ENCODE measurements around the gene KRTAP16-1. TPM values are rescaled to one million over a fixed set of nuclear protein-coding genes. Genes with fewer than 3 reads are reported as not detected.
A peak's percentile ranks its signal among the peaks of the same experiment; 100 is the strongest.

The KRTAP16-1 gene
- total RNA-seq, 1 donor from 2014 or later = not detected

DNA sequence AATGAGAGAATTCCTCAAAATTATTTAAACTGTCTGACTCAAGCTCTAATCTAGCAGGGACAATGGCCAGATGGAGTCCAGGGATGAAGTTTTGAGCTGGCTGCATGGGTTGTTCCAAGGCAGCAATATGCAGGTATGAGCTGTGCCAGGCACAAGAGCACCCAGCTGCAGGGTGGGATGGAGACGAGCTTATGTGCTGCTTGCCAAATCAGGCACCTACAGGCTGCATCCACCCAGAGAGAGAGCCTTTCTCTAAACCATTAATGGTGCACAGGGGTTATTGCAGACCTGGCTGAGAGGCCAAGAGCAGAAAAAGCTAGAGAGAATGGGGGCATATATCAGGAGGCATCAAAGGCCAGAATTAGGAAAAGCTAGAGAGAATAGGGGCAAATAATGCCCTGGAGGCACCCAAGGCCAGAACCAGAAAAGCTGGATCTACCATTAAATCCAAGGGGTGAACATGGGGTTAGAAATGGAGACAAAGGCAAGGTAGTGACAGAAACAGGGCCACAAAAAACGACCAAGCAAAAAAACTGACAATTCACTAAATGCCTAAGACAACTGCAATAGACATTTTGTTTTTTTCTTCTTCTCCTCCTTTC lies 30.6 kb upstream of the KRTAP16-1 start:
- H3K4me3 ChIP-seq = no peak overlapping the region
- TF ChIP-seq CTCF (IDR thresholded peaks at IDR 0.05) = no peak
- peak overlapping the region; percentile 45 for H3K27ac ChIP-seq
- no peaks in the 10 kb centered on the region for H3K9me3 ChIP-seq
- H3K4me1 ChIP-seq = peaks cover 20% of the 10 kb centered on the region
- no peaks in the 10 kb centered on the region for H3K27me3 ChIP-seq
- no peak for DNase-seq
- intact Hi-C loops (cut with DNase I) = no loop called here
- no peaks in the 10 kb centered on the region for H3K36me3 ChIP-seq
- ATAC-seq = no peak

DNA sequence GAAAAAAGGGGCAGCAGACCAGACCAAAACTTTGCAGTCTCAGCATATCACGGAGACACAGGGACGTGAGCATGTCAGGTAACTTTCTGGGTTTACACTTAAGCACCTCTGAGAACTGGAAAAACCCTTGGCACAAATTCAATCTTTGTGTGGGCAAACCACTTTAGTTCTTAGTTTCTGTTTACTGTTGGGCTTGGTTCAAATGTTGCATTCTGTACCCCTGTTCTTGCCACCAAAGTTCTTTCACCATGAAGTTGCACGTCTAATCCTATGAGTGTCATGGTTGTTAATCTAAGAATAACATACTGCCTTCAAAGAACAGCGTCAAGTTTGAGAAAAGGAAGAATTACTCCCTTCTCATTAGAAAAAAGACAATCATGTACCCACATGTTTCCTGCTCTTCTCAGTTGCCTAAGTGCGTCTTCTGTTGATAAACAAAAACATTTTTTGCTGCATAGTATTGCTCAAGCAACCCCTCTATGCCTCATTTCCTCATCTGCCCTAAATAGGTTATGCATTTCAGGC lies 29.9 kb upstream of the KRTAP16-1 start:
- DNase-seq (no peak), ATAC-seq (peak; percentile 74)
- no peak overlapping the region for H3K4me3 ChIP-seq
- H3K27ac ChIP-seq = peak overlapping the region; percentile 45
- no peaks in the 10 kb centered on the region for H3K27me3 ChIP-seq
- H3K9me3 ChIP-seq = no peaks in the 10 kb centered on the region
- TF ChIP-seq CTCF (IDR thresholded peaks at IDR 0.05) = no peak
- H3K4me1 ChIP-seq = peaks cover 20% of the 10 kb centered on the region
- intact Hi-C loops (cut with DNase I) = no loop called here
- no peaks in the 10 kb centered on the region for H3K36me3 ChIP-seq

GRCh38 chr17:41335747-41336146 lies 26.6 kb upstream of the KRTAP16-1 start:
- TF ChIP-seq CTCF (IDR thresholded peaks at IDR 0.05) = no peak
- Histone ChIP-seq H3K27ac (no peak overlapping the region), H3K27me3 (no peaks in the 10 kb centered on the region), H3K4me3 (no peak overlapping the region), H3K36me3 (no peaks in the 10 kb centered on the region), H3K9me3 (no peaks in the 10 kb centered on the region), H3K4me1 (peaks cover 16% of the 10 kb centered on the region)
- ATAC-seq (no peak), DNase-seq (no peak)
- intact Hi-C loops (cut with DNase I) = no loop called here

- H3K27me3 ChIP-seq = no peaks in the 10 kb centered on the region
- no peak for TF ChIP-seq CTCF (IDR thresholded peaks at IDR 0.05)
- ATAC-seq (no peak), DNase-seq (no peak)
- no peaks in the 10 kb centered on the region for H3K36me3 ChIP-seq
- H3K4me1 ChIP-seq = peaks cover 8% of the 10 kb centered on the region
- H3K9me3 ChIP-seq = no peaks in the 10 kb centered on the region
- intact Hi-C loops (cut with DNase I) = no loop called here
- no peak overlapping the region for H3K27ac ChIP-seq
- H3K4me3 ChIP-seq = no peak overlapping the region
These were observed 25.5 kb upstream of the KRTAP16-1 start for GRCh38 chr17:41334385-41335305.

- intact Hi-C loops (cut with DNase I) = no loop called here
- DNase-seq (no peak), ATAC-seq (no peak)
- TF ChIP-seq CTCF (IDR thresholded peaks at IDR 0.05) = no peak
- Histone ChIP-seq H3K4me3 (no peak overlapping the region), H3K27ac (no peak overlapping the region), H3K4me1 (no peaks in the 10 kb centered on the region), H3K36me3 (no peaks in the 10 kb centered on the region), H3K27me3 (no peaks in the 10 kb centered on the region), H3K9me3 (no peaks in the 10 kb centered on the region)
These were observed 24.7 kb upstream of the KRTAP16-1 start for GRCh38 chr17:41333836-41334235.
